HL-60 (cell line): Measurements from ENCODE around the gene MAN2A1.
"Not testable (repeated sequence)": the region's sequence is repeated elsewhere in the genome, so short reads cannot be mapped to it uniquely, and the experiment has no call there.

Experiments
- DNase-seq, 2 experiments: peaks; one replicate each; pipeline ENCODE4 v3.0.0-alpha.2; 2010 to 2020; ENCODE audit warnings: low read depth in 1 of 2, low spot score in 1 of 2
- H3K27ac ChIP-seq: fragments of 250-450 bp; sonication (Bioruptor Pico); replicated peaks from 2 replicates; pipeline ENCODE4 v1.5.1; 2020; ENCODE audit warnings: mild to moderate bottlenecking, moderate library complexity
- H3K27me3 ChIP-seq: fragments of 250-450 bp; sonication (Bioruptor Pico); 2 replicates; pipeline ENCODE4 v1.5.1; 2021; ENCODE audit warnings: mild to moderate bottlenecking, moderate library complexity; ENCODE audit not compliant: insufficient read depth, poor library complexity, severe bottlenecking
- H3K4me3 ChIP-seq: replicated peaks from 2 replicates; pipeline ENCODE4 v1.5.1; 2011; ENCODE audit warnings: mild to moderate bottlenecking, control low read depth, low read length; ENCODE audit not compliant: insufficient read depth
- CTCF ChIP-seq: IDR thresholded peaks from one replicate; pipeline ENCODE4 v1.5.1; 2011; ENCODE audit warnings: low read length, control low read depth, inconsistent platforms; ENCODE audit not compliant: insufficient read depth
- GABPA ChIP-seq: IDR thresholded peaks from 2 replicates; pipeline ENCODE4 v1.6.1; 2012; ENCODE audit warnings: low read depth
- POLR2AphosphoS5 ChIP-seq: IDR thresholded peaks from 2 replicates; pipeline ENCODE4 v1.6.1; 2012; ENCODE audit warnings: low read depth
- REST ChIP-seq: IDR thresholded peaks from 2 replicates; pipeline ENCODE4 v1.6.1; 2012; ENCODE audit warnings: low read depth; ENCODE audit not compliant: insufficient replicate concordance
- SPI1 ChIP-seq: IDR thresholded peaks from 2 replicates; pipeline ENCODE4 v1.6.1; 2012; ENCODE audit warnings: low read depth, mild to moderate bottlenecking, borderline replicate concordance

Gene MAN2A1

GRCh38 chr5:109832207-109833188, 142.8 kb downstream of the MAN2A1 start:
- H3K27ac ChIP-seq, H3K27me3 ChIP-seq, H3K4me3 ChIP-seq, DNase-seq: not testable (repeated sequence)

- no peaks in the 10 kb centered on the region for H3K27me3 ChIP-seq
- H3K27ac ChIP-seq = no peak overlapping the region
- TF ChIP-seq GABPA = no peak
- TF ChIP-seq POLR2AphosphoS5 = no peak
- TF ChIP-seq SPI1 = no peak
- TF ChIP-seq CTCF = no peak
- no peak for TF ChIP-seq REST
- peak in 1 of 2 experiments; percentile 1 for DNase-seq
- H3K4me3 ChIP-seq = no peak overlapping the region
Observed at GRCh38 chr5:109833946-109834345, 144.2 kb downstream of the MAN2A1 start.

GRCh38 chr5:109836280-109836679, 146.6 kb downstream of the MAN2A1 start:
- Histone ChIP-seq H3K4me3 (no peak overlapping the region), H3K27ac (no peak overlapping the region), H3K27me3 (no peaks in the 10 kb centered on the region)
- TF ChIP-seq CTCF (no peak), SPI1 (no peak), POLR2AphosphoS5 (no peak), REST (no peak), GABPA (no peak)
- no peak for DNase-seq

GRCh38 chr5:109837231-109837861, 147.6 kb downstream of the MAN2A1 start:
- H3K4me3 ChIP-seq = no peak overlapping the region
- H3K27me3 ChIP-seq = no peaks in the 10 kb centered on the region
- no peak overlapping the region for H3K27ac ChIP-seq
- no peak for DNase-seq
- no peak for TF ChIP-seq GABPA
- TF ChIP-seq POLR2AphosphoS5 = no peak
- no peak for TF ChIP-seq CTCF
- no peak for TF ChIP-seq SPI1
- no peak for TF ChIP-seq REST
